ENCODE data around the gene HBB.

HBB gene

GRCh38 chr11:5227681-5228080 is 810 bp upstream of the HBB start:
- DNase-seq (ENCODE audit: low spot score): no peak

GRCh38 chr11:5225480-5225871 is 1.4 kb downstream of the HBB start:
- no peak for DNase-seq (ENCODE audit: low spot score)

GRCh38 chr11:5224538-5225479 is 2.1 kb downstream of the HBB start:
- DNase-seq (ENCODE audit: low spot score): no peak

- no peak for DNase-seq (ENCODE audit: low spot score)
These were observed 3.2 kb downstream of the HBB start for GRCh38 chr11:5223686-5224085.

- DNase-seq (ENCODE audit: low spot score): no peak
These were observed 3.7 kb downstream of the HBB start for GRCh38 chr11:5223146-5223545.

GRCh38 chr11:5210376-5210885 is 16.4 kb downstream of the HBB start:
- DNase-seq (ENCODE audit: low spot score): no peak

GRCh38 chr11:5204787-5205186 is 22.1 kb downstream of the HBB start:
- no peak for DNase-seq (ENCODE audit: low spot score)

GRCh38 chr11:5203366-5203765 is 23.5 kb downstream of the HBB start:
- no peak for DNase-seq (ENCODE audit: low spot score)

- DNase-seq (ENCODE audit: low spot score): no peak
These were observed 26.3 kb downstream of the HBB start, which contains the start of gene OR51V1 for GRCh38 chr11:5200582-5200981. Gene OR51V1 (minus strand): TSS chr11:5200682. CDS start chr11:5200682, 0 bp downstream.

- DNase-seq (ENCODE audit: low spot score): no peak
These were observed 28.6 kb downstream of the HBB start for GRCh38 chr11:5198285-5198684.

GRCh38 chr11:5197536-5197935 is 29.3 kb downstream of the HBB start:
- DNase-seq (ENCODE audit: low spot score): no peak

GRCh38 chr11:5196731-5197130 is 30.1 kb downstream of the HBB start:
- DNase-seq (ENCODE audit: low spot score): no peak

GRCh38 chr11:5196067-5196466 is 30.8 kb downstream of the HBB start:
- DNase-seq (ENCODE audit: low spot score): no peak

GRCh38 chr11:5192738-5193137 is 34.1 kb downstream of the HBB start:
- no peak for DNase-seq (ENCODE audit: low spot score)

GRCh38 chr11:5188201-5188600 is 38.7 kb downstream of the HBB start:
- DNase-seq (ENCODE audit: low spot score): no peak

GRCh38 chr11:5178046-5178837 is 48.6 kb downstream of the HBB start:
- DNase-seq (ENCODE audit: low spot score): no peak
